Fibroblast of the aortic adventitia (primary cell): ENCODE results near the gene MAP2K2. TPM values are rescaled to one million over a fixed set of nuclear protein-coding genes. Genes with fewer than 3 reads are reported as not detected.

Experiments
- DNase-seq: peaks from one replicate; pipeline ENCODE4 v3.0.0-alpha.2; 2010; ENCODE audit warnings: low read depth
- H3K4me3 ChIP-seq: 2 replicates; pipeline ENCODE4 v1.5.1; 2011; ENCODE audit warnings: low read depth, mild to moderate bottlenecking, control low read depth, low read length, moderate library complexity
- CTCF ChIP-seq: IDR thresholded peaks from 2 replicates; pipeline ENCODE4 v1.5.1; 2011; ENCODE audit warnings: mild to moderate bottlenecking, low read length, control low read depth, inconsistent platforms; ENCODE audit not compliant: insufficient read depth
- total RNA-seq: library from RNA; depleted of rRNA; stranded (reverse); fragments of >200 nt; gene quantifications from 2 replicates; pipeline ENCODE4 v1.2.3, GENCODE V29; 2012; ENCODE audit warnings: low replicate concordance

The MAP2K2 gene
- total RNA-seq, 1 donor, result 177 TPM

GRCh38 chr19:4115818-4116385 is 8.0 kb downstream of the MAP2K2 start:
- no peak overlapping the region for H3K4me3 ChIP-seq
- TF ChIP-seq CTCF, result no peak
- no peak for DNase-seq

- no peak for TF ChIP-seq CTCF
These were observed 8.7 kb downstream of the MAP2K2 start for GRCh38 chr19:4115050-4115817.

DNA sequence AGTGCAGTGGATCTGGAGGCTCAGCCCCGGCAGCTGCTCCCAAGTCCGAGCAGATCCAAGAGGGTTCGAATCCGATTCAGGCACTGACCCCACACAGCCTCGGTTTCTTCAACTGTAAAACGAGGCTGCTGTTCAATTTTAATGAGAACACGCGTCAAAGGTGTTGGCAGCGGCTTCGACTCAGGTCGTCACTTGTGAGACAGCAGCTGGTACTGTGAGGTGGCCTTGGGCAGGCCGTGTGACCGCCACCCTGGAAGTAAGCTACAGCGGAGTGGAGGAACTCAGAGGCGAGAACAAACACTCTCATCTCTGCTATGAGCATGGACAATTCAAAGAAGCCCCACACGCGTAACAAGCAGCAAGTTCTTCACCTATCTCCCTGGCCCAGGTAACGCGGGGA is 9.7 kb downstream of the MAP2K2 start:
- TF ChIP-seq CTCF, result no peak
- H3K4me3 ChIP-seq, result no peak overlapping the region
- DNase-seq, result no peak

More at GRCh38 chr19:4115050-4115817, 8.7 kb downstream of the MAP2K2 start:
- DNase-seq, result no peak
- H3K4me3 ChIP-seq, result no peak overlapping the region

DNA sequence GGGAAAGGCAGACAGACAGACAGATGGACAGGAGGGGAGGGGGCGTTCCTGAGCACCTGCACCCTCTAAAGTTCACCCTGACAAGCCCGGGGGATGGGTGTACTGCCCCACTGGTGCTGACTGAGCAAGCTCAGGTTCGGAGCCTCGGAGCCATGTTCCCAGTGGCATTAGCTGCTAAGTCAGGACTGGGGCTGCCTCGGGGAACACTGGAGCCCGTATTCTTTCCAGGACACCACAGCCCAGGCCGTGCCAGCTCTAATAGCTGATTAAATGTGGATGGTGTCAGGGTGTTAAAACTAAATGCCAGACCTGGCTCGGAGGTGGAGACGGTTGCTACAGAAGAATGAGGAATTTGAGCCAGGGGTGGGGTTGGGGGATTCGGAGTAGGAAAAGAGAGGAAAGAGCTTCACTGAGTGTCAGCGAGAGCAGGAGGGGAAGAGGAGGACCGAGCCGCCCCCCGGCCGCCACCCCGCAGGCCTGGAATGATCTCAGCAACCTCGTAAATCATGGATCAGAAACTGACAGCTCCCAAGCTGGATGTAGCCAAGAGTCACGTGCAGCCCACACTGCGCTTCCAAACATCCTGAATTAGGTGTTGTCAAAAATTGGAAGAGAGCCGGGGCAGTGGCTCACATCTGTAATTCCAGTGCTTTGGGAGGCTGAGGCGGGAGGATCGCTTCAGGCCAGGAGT is 10.4 kb downstream of the MAP2K2 start:
- no peak overlapping the region for H3K4me3 ChIP-seq
- no peak for DNase-seq

DNA sequence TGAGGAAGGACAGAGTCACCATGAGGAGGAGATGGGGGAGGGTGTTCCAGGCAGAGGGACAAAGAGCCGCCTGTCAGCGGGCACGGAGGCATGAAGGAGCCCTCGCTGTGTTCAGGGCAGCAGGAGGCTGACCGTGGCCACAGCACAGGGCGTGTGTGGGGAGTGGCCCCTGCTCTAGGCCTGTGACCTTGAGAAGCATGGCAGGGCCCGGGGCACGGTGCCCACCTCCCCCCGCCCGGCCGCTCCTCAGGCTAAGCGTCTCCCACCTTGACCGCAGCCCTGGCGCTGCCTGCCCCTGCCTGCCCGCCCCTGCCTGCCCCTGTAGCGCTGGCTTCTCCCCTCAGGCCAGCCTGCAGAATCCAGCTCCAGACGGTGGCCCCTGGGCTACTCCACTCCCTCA is 11.6 kb downstream of the MAP2K2 start:
- H3K4me3 ChIP-seq, result no peak overlapping the region
- no peak for TF ChIP-seq CTCF
- DNase-seq, result no peak

More for the DNA sequence above, 10.4 kb downstream of the MAP2K2 start:
- TF ChIP-seq CTCF, result no peak

DNA sequence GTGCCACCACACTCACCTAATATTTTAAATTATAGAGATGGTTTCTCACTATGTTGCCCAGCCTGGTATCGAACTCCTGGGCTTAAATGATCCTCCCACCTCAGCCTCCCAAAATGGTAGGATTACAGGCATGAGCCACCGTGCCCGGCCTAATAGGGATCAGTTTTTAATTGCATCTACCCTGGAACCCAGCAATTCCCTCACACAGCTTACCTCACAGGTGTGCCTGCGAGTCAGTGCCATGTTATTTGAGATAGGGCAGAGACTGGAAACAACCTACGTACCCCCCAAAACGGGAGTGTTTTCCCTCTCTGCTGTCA is 14.3 kb downstream of the MAP2K2 start:
- H3K4me3 ChIP-seq, result no peak overlapping the region
- no peak for DNase-seq
- no peak for TF ChIP-seq CTCF
